ENCODE measurements around the gene RNF186. TPM values are rescaled to one million over a fixed set of nuclear protein-coding genes. Genes with fewer than 3 reads are reported as not detected.

RNF186 gene
- total and polyA plus RNA-seq, 2 donors (not counting 1 experiment from before 2014, with no cell fraction given): not detected

DNA sequence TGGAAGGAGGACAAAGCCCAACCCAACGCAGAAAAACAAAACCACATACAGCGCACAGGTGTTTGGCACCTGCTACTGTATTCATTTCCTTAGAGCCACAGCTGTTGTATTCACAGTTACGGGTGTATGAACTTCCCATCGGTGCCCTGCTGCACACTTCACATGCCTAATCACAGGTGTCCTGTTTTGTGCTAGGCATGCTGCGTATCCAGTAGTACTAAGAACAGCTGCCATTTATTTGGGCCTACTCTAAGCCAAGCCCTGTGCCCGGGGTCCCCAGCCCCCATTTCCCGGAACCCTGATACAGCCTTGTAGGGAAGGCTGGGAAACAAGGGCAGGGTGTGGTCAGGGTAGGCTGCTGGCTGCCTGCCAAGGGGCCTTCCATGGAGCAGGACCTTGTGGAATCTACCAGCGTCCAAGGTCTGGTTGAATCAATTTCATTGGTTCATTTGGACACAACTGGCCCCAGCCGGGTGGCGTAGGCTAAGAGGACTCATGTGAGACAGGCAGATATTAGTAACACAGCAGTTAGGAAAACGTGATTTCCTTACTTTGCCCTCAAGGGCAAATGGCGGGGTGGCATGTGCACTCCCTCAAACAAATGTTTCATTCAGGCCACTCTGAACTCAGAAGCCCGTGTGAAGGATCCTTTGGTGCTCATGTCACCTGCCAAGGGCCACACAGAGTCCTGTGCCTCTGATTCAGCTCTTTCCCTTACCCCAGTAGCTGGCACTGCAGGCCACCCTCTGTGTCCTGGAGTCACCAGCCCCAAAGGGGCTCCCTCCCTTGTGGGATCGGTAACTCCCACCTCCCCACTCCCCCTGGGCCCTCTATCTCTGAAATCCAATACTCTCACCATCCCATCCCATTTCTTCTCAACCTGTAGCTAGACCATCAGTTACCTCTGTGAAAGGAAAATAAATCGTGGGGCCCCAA, 986 bp upstream of the RNF186 start:
- Mint-ChIP-seq H3K27ac (no peak overlapping the region), H3K9me3 (ENCODE audit: insufficient read depth) (no peaks in the 10 kb centered on the region), H3K4me1 (no peaks in the 10 kb centered on the region), H3K27me3 (peaks cover 35% of the 10 kb centered on the region), H3K4me3 (no peak overlapping the region)
- Histone ChIP-seq H4K20me1 (ENCODE audit: control insufficient read depth, insufficient read depth, low read length, poor library complexity, severe bottlenecking) (no peaks in the 10 kb centered on the region), H3K27ac (ENCODE audit: low read length in 2 of 2) (no peak overlapping the region), H3K27me3 (replicated peaks in 1 of 4; ENCODE audit: control extremely low read depth in 1 of 4, control insufficient read depth in 3 of 4, insufficient read depth in 4 of 4, low read length in 3 of 4) (peaks cover 0 to 4% (median 0%) of the 10 kb centered on the region in 4 experiments), H3K4me3 (ENCODE audit: control extremely low read depth in 1 of 5, extremely low read depth in 1 of 5, insufficient read depth in 1 of 5, low read depth in 2 of 5, low read length in 4 of 5) (no peak overlapping the region), H3K9ac (ENCODE audit: low read length) (no peak overlapping the region), H3K4me2 (replicated peaks; ENCODE audit: low read depth, low read length, poor library complexity, severe bottlenecking) (no peak overlapping the region), H3K4me1 (ENCODE audit: control insufficient read depth in 2 of 2, insufficient read depth in 2 of 2, low read length in 2 of 2) (no peaks in the 10 kb centered on the region), H2AFZ (ENCODE audit: insufficient read depth, low read depth, low read length, poor library complexity, severe bottlenecking) (no peak overlapping the region), H3K36me3 (replicated peaks in 1 of 2; ENCODE audit: control extremely low read depth in 1 of 2, control insufficient read depth in 1 of 2, extremely low read depth in 1 of 2, insufficient read depth in 2 of 2, low read length in 1 of 2) (no peaks in the 10 kb centered on the region), H3K9me3 (ENCODE audit: control extremely low read depth in 1 of 3, control insufficient read depth in 2 of 3, insufficient read depth in 1 of 3, low read length in 2 of 3) (no peaks in the 10 kb centered on the region), H3K79me2 (ENCODE audit: control insufficient read depth, insufficient read depth, low read length) (no peaks in the 10 kb centered on the region)
- 70% methylated on average over 14 of the region's 15 CpGs for WGBS (ENCODE audit: insufficient coverage)
- POLR2A ChIA-PET: no interaction called here
- DNase-seq (no peak), ATAC-seq (ENCODE audit: low read depth) (no peak)
- TF ChIP-seq EZH2 (IDR thresholded peaks at IDR 0.05; ENCODE audit: borderline replicate concordance, insufficient read depth, low read depth, low read length, poor library complexity, severe bottlenecking): no peak
- TF ChIP-seq, protein P1, sequence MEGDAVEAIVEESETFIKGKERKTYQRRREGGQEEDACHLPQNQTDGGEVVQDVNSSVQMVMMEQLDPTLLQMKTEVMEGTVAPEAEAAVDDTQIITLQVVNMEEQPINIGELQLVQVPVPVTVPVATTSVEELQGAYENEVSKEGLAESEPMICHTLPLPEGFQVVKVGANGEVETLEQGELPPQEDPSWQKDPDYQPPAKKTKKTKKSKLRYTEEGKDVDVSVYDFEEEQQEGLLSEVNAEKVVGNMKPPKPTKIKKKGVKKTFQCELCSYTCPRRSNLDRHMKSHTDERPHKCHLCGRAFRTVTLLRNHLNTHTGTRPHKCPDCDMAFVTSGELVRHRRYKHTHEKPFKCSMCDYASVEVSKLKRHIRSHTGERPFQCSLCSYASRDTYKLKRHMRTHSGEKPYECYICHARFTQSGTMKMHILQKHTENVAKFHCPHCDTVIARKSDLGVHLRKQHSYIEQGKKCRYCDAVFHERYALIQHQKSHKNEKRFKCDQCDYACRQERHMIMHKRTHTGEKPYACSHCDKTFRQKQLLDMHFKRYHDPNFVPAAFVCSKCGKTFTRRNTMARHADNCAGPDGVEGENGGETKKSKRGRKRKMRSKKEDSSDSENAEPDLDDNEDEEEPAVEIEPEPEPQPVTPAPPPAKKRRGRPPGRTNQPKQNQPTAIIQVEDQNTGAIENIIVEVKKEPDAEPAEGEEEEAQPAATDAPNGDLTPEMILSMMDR (IDR thresholded peaks at IDR 0.05): no peak
- CTCF ChIA-PET: no interaction called here
- intact Hi-C loops (cut with micrococcal nuclease): no loop called here

DNA sequence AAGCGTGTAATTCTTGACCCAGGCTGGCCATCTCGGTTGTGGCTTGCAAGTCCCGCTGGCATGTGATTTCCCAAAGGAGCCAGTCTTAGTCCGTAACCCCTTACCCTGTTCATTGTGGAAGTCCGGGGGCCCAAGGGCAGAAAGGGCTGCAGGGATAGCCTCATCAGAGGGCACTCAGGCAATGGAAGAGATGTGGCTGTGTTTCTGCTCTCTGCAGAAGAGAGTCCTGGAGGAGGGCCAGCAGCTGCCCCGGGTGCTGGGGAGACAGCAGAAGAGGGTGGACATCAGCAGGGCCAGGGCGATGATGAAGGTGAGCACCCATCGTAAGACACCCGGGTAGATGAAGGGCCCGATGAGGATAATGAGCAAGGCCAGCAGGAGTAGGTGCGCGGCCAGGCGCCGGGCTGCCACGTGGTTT, 830 bp downstream of the RNF186 start:
- H3K27me3 Mint-ChIP-seq: peaks cover 35% of the 10 kb centered on the region
- no peak overlapping the region for H3K4me3 Mint-ChIP-seq
- Histone ChIP-seq H3K4me3 (ENCODE audit: control extremely low read depth in 1 of 5, extremely low read depth in 1 of 5, insufficient read depth in 1 of 5, low read depth in 2 of 5, low read length in 4 of 5) (no peak overlapping the region), H3K4me1 (ENCODE audit: control insufficient read depth in 2 of 2, insufficient read depth in 2 of 2, low read length in 2 of 2) (no peaks in the 10 kb centered on the region), H3K79me2 (ENCODE audit: control insufficient read depth, insufficient read depth, low read length) (no peaks in the 10 kb centered on the region), H2AFZ (ENCODE audit: insufficient read depth, low read depth, low read length, poor library complexity, severe bottlenecking) (no peak overlapping the region), H3K4me2 (replicated peaks; ENCODE audit: low read depth, low read length, poor library complexity, severe bottlenecking) (no peak overlapping the region), H3K27me3 (replicated peaks in 1 of 4; ENCODE audit: control extremely low read depth in 1 of 4, control insufficient read depth in 3 of 4, insufficient read depth in 4 of 4, low read length in 3 of 4) (peaks cover 0 to 4% (median 0%) of the 10 kb centered on the region in 4 experiments), H3K9ac (ENCODE audit: low read length) (no peak overlapping the region), H3K27ac (ENCODE audit: low read length in 2 of 2) (no peak overlapping the region), H3K36me3 (replicated peaks in 1 of 2; ENCODE audit: control extremely low read depth in 1 of 2, control insufficient read depth in 1 of 2, extremely low read depth in 1 of 2, insufficient read depth in 2 of 2, low read length in 1 of 2) (no peaks in the 10 kb centered on the region), H3K9me3 (ENCODE audit: control extremely low read depth in 1 of 3, control insufficient read depth in 2 of 3, insufficient read depth in 1 of 3, low read length in 2 of 3) (no peaks in the 10 kb centered on the region), H4K20me1 (ENCODE audit: control insufficient read depth, insufficient read depth, low read length, poor library complexity, severe bottlenecking) (no peaks in the 10 kb centered on the region)
- TF ChIP-seq, protein P1 (IDR thresholded peaks at IDR 0.05): no peak
- TF ChIP-seq EZH2 (IDR thresholded peaks at IDR 0.05; ENCODE audit: borderline replicate concordance, insufficient read depth, low read depth, low read length, poor library complexity, severe bottlenecking): no peak
- ATAC-seq (ENCODE audit: low read depth): no peak
- no peaks in the 10 kb centered on the region for H3K9me3 Mint-ChIP-seq (ENCODE audit: insufficient read depth)
- WGBS (ENCODE audit: insufficient coverage): 95% methylated on average over 15 of the region's 15 CpGs
- DNase-seq: no peak
- ChIA-PET POLR2A (no interaction called here), CTCF (interaction anchor here (1.1 kb wide), 1 partner anchor 53 kb away, joined by 4 read pairs; no protein-coding TSS in a partner anchor)
- H3K4me1 Mint-ChIP-seq: no peaks in the 10 kb centered on the region
- no peak overlapping the region for H3K27ac Mint-ChIP-seq
- intact Hi-C loops (cut with micrococcal nuclease): no loop called here
